HG02981 (cell line): Measurements from ENCODE around the gene ZMYM3.

Source experiments
- ATAC-seq: cut with Tn5 transposase; IDR thresholded peaks from one replicate; pipeline ENCODE4 v1.9.1; 2021; ENCODE audit warnings: mild to moderate bottlenecking, moderate library complexity; ENCODE audit not compliant: unreplicated experiment

Gene ZMYM3

GRCh38 chrX:71253253-71254091 lies 468 bp downstream of the ZMYM3 start:
- ATAC-seq, result no peak

GRCh38 chrX:71252221-71252620 lies 1.7 kb downstream of the ZMYM3 start:
- ATAC-seq, result no peak

GRCh38 chrX:71251466-71251973 lies 2.4 kb downstream of the ZMYM3 start:
- ATAC-seq, result no peak

GRCh38 chrX:71250841-71251240 lies 3.1 kb downstream of the ZMYM3 start:
- ATAC-seq, result no peak

GRCh38 chrX:71245159-71245558 lies 8.8 kb downstream of the ZMYM3 start:
- no peak for ATAC-seq

GRCh38 chrX:71244359-71245128 lies 9.4 kb downstream of the ZMYM3 start:
- no peak for ATAC-seq

- ATAC-seq, result no peak
Measured at GRCh38 chrX:71241301-71241700, 12.6 kb downstream of the ZMYM3 start.

GRCh38 chrX:71239781-71240180 lies 14.2 kb downstream of the ZMYM3 start:
- ATAC-seq, result no peak

- no peak for ATAC-seq
Measured at GRCh38 chrX:71236836-71237235, 17.1 kb downstream of the ZMYM3 start.

- ATAC-seq, result no peak
Measured at GRCh38 chrX:71235482-71235881, 18.5 kb downstream of the ZMYM3 start.

- ATAC-seq, result no peak
Measured at GRCh38 chrX:71228063-71228642, 25.8 kb downstream of the ZMYM3 start.

GRCh38 chrX:71227370-71228062 lies 26.4 kb downstream of the ZMYM3 start:
- ATAC-seq, result no peak

- no peak for ATAC-seq
Measured at GRCh38 chrX:71225676-71226075, 28.3 kb downstream of the ZMYM3 start.

- ATAC-seq, result no peak
Measured at GRCh38 chrX:71225009-71225408, 28.9 kb downstream of the ZMYM3 start.

- no peak for ATAC-seq
Measured at GRCh38 chrX:71224098-71224708, 29.7 kb downstream of the ZMYM3 start.

- ATAC-seq, result no peak
Measured at GRCh38 chrX:71222929-71223328, 31.0 kb downstream of the ZMYM3 start, which contains the start of gene GJB1. GJB1 (plus strand) TSS chrX:71223224; CDS start chrX:71223708, 484 bp downstream.

GRCh38 chrX:71221145-71221544 lies 32.8 kb downstream of the ZMYM3 start:
- ATAC-seq, result no peak

GRCh38 chrX:71217298-71217697 lies 36.6 kb downstream of the ZMYM3 start:
- ATAC-seq, result no peak

- ATAC-seq, result no peak
Measured at GRCh38 chrX:71216485-71216884, 37.5 kb downstream of the ZMYM3 start.

GRCh38 chrX:71215338-71215912 lies 38.5 kb downstream of the ZMYM3 start:
- ATAC-seq, result no peak
